GM19324 (cell line): ENCODE results near the gene IDUA.

Experiments
- ATAC-seq: cut with Tn5 transposase; IDR thresholded peaks from one replicate; pipeline ENCODE4 v1.9.1; 2021; ENCODE audit warnings: mild to moderate bottlenecking, moderate library complexity; ENCODE audit not compliant: unreplicated experiment, low FRiP score

The IDUA gene

GRCh38 chr4:985123-985830 is 1.6 kb upstream of the IDUA start:
- no peak for ATAC-seq

- ATAC-seq = peak; percentile 17
Observed at GRCh38 chr4:986428-986878, 391 bp upstream of the IDUA start.

GRCh38 chr4:987624-988513 is 1.0 kb downstream of the IDUA start:
- ATAC-seq = no peak

- no peak for ATAC-seq
Observed at GRCh38 chr4:988726-989721, 2.2 kb downstream of the IDUA start.

GRCh38 chr4:989722-990471 is 3.1 kb downstream of the IDUA start:
- ATAC-seq = no peak

GRCh38 chr4:990746-991367 is 4.0 kb downstream of the IDUA start:
- ATAC-seq = no peak

- ATAC-seq = no peak
Observed at GRCh38 chr4:991451-992296, 4.8 kb downstream of the IDUA start.

GRCh38 chr4:992297-993110 is 5.7 kb downstream of the IDUA start:
- ATAC-seq = no peak

- ATAC-seq = no peak
Observed at GRCh38 chr4:993111-994029, 6.5 kb downstream of the IDUA start, which contains the start of gene SLC26A1. SLC26A1 (minus strand) TSS chr4:993404; CDS start chr4:991703, 1,701 bp downstream.

- ATAC-seq = no peak
Observed at GRCh38 chr4:995311-996026, 8.6 kb downstream of the IDUA start.

GRCh38 chr4:996030-996996 is 9.5 kb downstream of the IDUA start:
- no peak for ATAC-seq

- ATAC-seq = no peak
Observed at GRCh38 chr4:996997-997374, 10.1 kb downstream of the IDUA start.

GRCh38 chr4:997375-998071 is 10.7 kb downstream of the IDUA start:
- no peak for ATAC-seq

- ATAC-seq = no peak
Observed at GRCh38 chr4:998096-998691, 11.3 kb downstream of the IDUA start.
